Measurements from ENCODE around the gene ULBP2.

ULBP2 gene, protein sequence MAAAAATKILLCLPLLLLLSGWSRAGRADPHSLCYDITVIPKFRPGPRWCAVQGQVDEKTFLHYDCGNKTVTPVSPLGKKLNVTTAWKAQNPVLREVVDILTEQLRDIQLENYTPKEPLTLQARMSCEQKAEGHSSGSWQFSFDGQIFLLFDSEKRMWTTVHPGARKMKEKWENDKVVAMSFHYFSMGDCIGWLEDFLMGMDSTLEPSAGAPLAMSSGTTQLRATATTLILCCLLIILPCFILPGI

DNA sequence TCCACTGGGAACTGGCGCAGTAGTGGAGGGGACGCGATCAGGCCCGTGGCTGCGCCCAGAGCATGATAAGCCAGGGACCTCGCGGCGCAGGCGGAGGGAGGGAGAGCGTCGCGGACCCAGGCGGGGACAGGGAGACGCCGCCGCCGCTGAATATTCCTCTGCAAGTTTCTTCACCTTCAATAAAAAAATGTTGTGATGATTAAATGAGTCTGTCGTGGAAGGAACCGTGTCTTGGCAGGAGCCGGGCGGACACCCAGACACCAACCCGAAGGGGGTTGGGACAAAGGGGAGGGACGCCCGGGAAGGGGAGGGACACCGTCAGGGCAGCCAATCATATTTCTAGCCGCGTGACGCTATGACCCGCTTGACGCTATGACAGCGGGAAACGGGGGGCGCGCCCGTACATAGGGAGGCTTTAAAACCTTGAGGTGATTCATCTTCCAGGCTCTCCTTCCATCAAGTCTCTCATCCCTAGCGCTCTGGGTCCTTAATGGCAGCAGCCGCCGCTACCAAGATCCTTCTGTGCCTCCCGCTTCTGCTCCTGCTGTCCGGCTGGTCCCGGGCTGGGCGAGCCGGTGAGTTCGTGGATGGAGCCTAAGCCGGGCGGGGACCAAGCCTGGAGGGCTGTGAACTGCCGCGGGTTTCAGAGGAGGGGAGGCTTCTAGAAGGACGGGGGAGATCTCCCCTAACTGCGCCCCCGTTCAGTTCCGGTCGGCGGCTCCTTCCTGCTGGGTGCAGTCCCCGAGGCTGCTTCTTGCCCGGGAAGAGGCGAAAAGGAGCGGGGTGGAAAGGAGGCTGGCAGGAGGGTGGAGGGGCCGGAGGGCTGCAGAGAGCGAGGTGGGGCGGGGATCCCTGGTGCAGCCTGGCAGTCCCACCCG, at the start of gene ULBP2:
ULBP2 (plus strand) TSS at position 432 of the 878 bp plus-strand sequence; CDS start at position 491, 59 bp downstream.
- TF ChIP-seq, protein P1, sequence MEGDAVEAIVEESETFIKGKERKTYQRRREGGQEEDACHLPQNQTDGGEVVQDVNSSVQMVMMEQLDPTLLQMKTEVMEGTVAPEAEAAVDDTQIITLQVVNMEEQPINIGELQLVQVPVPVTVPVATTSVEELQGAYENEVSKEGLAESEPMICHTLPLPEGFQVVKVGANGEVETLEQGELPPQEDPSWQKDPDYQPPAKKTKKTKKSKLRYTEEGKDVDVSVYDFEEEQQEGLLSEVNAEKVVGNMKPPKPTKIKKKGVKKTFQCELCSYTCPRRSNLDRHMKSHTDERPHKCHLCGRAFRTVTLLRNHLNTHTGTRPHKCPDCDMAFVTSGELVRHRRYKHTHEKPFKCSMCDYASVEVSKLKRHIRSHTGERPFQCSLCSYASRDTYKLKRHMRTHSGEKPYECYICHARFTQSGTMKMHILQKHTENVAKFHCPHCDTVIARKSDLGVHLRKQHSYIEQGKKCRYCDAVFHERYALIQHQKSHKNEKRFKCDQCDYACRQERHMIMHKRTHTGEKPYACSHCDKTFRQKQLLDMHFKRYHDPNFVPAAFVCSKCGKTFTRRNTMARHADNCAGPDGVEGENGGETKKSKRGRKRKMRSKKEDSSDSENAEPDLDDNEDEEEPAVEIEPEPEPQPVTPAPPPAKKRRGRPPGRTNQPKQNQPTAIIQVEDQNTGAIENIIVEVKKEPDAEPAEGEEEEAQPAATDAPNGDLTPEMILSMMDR (conservative IDR thresholded peaks at IDR 0.05; ENCODE audit: low read depth, low read length): no peak
- DNase-seq (ENCODE audit: low read depth): peak; percentile 70
- peak within 1 kb of the TSS; percentile 69 for H3K4me3 ChIP-seq (ENCODE audit: low read length)

DNA sequence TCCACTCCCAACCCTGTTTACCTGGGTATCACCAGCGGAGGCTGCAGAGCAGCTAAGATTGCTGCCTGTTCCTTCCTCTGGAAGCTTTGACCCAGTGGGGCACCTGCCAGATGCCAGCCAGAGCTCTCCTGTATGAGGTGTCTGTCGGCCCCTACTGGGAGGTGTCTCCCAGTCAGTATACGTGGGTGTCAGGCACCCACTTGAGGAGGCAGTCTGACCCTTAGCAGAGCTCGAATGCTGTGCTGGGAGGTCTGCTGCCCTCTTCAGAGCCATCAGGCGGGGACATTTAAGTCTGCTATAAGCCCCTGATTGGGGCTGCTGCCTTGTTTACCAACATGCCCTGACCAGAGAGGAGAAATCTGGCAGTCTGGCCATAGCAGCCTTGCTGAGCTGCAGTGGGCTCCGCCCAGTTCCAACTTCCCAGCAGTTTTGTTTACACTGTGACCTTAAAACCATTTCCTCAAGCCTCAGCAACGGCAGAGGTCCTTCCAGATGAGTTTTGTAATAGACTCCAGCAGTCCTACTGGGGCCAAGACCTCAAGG, 46.7 kb upstream of the ULBP2 start:
- TF ChIP-seq, protein P1 (conservative IDR thresholded peaks at IDR 0.05; ENCODE audit: low read depth, low read length): no peak
- H3K4me3 ChIP-seq (ENCODE audit: low read length): no peak overlapping the region
- DNase-seq (ENCODE audit: low read depth): no peak

DNA sequence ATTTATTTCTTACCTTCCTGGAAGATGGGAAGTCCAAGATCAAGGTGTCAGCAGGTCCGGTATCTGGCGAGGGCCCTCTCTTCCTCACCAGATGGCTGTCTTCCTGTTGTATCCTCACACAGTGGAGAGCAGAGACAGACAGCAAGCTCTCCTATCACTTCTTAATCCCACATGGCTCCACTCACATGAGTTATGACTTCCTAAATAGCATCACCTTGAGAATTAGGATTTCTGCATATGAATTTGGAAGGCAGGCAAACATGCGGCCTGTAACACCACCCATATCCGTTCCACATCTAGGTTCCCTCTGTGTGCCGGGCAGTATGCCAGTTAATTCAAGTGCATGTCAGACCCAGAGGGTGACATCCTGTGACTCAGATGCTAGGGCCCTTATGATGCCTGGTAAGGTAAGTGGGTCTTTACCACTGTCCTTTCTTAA, 46.0 kb upstream of the ULBP2 start:
- no peak for DNase-seq (ENCODE audit: low read depth)
- H3K4me3 ChIP-seq (ENCODE audit: low read length): no peak overlapping the region
- TF ChIP-seq, protein P1 (conservative IDR thresholded peaks at IDR 0.05; ENCODE audit: low read depth, low read length): no peak

DNA sequence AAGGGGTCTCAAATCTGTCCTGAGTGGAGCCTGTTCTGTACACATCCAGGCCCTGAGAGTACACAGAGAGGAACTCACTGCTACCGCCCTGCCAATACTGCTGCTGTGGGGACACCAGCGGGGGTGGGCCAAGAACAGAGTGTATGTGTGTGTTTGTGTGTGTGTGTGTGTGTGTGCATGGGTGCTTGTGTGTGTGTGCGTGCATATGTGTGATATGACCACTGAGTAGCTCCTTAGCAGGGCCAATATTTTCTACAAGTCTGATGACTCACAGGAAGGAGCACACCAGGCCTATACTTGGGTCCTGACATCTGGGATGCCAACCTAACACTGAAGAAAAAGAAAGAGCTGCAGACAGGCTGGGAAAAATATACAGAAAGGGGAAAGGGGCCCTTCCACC, 45.3 kb upstream of the ULBP2 start:
- H3K4me3 ChIP-seq (ENCODE audit: low read length): no peak overlapping the region
- TF ChIP-seq, protein P1 (conservative IDR thresholded peaks at IDR 0.05; ENCODE audit: low read depth, low read length): no peak
- DNase-seq (ENCODE audit: low read depth): no peak

- TF ChIP-seq, protein P1 (conservative IDR thresholded peaks at IDR 0.05; ENCODE audit: low read depth, low read length): no peak
- H3K4me3 ChIP-seq (ENCODE audit: low read length): no peak overlapping the region
- DNase-seq (ENCODE audit: low read depth): peak; percentile 47
These were observed 44.7 kb upstream of the ULBP2 start for GRCh38 chr6:149897015-149897697.

DNA sequence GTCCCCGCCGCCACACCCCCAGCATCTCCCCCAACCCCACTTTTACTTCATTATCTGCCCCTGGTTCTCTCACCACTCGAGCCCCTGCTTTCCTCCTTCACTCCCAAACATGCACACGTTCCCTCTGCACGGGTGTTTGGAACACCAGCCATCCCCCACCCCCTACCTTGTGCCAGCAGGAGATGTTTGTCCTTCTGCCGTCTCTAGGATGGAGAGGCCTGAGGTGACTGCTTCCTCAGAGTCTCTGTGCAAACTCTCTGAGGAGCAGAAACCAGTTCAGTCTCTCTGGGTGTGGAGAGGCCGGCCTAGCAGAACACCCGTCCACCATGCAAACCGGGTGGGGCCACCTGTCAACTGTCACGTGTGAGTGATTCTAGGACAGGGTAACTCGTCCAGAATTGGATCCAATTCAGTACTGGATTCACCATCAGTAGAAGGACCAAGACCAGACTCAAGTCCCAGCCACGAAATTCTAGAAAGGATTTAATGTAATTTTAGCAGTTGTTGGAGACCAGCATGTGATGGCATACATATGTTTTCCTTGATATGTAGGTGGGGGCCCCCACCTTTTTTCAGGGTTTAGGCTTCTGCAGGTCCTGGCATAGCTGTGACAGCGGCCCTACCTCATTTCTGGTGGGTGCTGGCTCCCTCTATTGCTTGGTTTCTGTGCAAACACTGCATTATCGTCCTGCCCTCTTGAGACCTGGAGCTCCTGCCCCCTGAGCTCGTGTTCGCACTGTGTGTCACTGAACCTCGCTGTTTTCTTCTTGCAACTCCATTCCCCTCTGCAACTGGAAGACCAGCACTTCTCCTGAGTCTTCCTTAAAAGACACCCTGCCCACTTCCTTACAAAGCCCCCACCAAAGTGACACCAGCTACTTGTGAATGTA, 43.7 kb upstream of the ULBP2 start, which contains the start of gene RAET1E:
RAET1E (minus strand) TSS at position 259 of the 890 bp plus-strand sequence. CDS start 7,212 bp downstream, outside the sequence.
- DNase-seq (ENCODE audit: low read depth): no peak
- TF ChIP-seq, protein P1 (conservative IDR thresholded peaks at IDR 0.05; ENCODE audit: low read depth, low read length): no peak
- H3K4me3 ChIP-seq (ENCODE audit: low read length): no peak within 1 kb of the TSS

All from retinal pigment epithelial cell (primary cell).